IMR-90 (cell line): Measurements from ENCODE around the gene POLRMT. TPM values are rescaled to one million over a fixed set of nuclear protein-coding genes. Genes with fewer than 3 reads are reported as not detected.

ENCODE experiments used
- ATAC-seq: fragments of 200-7000 bp; cut with Tn5 transposase; 2 replicates; pipeline ENCODE4 v1.9.1; 2020; ENCODE audit warnings: low read depth, mild to moderate bottlenecking, moderate library complexity
- BruUV-seq: library from RNA; stranded (reverse); fragments of 400-500 nt; replicated peaks from 2 replicates; lab custom pipeline; 2021; lab: Mats Ljungman, UMichigan
- CTCF ChIA-PET: fragments of 300-600 bp; formaldehyde crosslinking; extraction: SDS; loops from one replicate; lab custom pipeline; 2021; ENCODE audit warnings: antibody characterized with exemption; lab: Yijun Ruan, JAX
- POLR2A ChIA-PET: fragments of 300-600 bp; sonication (Branson Sonifier 250); formaldehyde crosslinking; loops from one replicate; lab custom pipeline; 2022; ENCODE audit warnings: antibody characterized with exemption; ENCODE audit not compliant: unreplicated experiment; lab: Charles Lee
- DNase-seq: peaks from one replicate; pipeline ENCODE4 v3.0.0; 2013
- H2AFZ ChIP-seq: replicated peaks from 2 replicates; pipeline ENCODE3; 2013; ENCODE audit warnings: low read length, mild to moderate bottlenecking; ENCODE audit not compliant: poor library complexity
- H2AK5ac ChIP-seq: 2 replicates; pipeline ENCODE4 v1.6.1; 2013; ENCODE audit warnings: low read depth, low read length, inconsistent platforms
- H2AK9ac ChIP-seq: replicated peaks from 2 replicates; pipeline ENCODE3; 2013; ENCODE audit warnings: mild to moderate bottlenecking, low read depth, low read length, moderate library complexity; ENCODE audit not compliant: poor library complexity
- H2BK120ac ChIP-seq: 2 replicates; pipeline ENCODE4 v1.6.1; 2013; ENCODE audit warnings: low read depth, low read length, inconsistent platforms
- H2BK15ac ChIP-seq: 3 replicates; pipeline ENCODE4 v1.6.1; 2013; ENCODE audit warnings: low read depth, low read length, inconsistent platforms
- H2BK20ac ChIP-seq: 2 replicates; pipeline ENCODE4 v1.6.1; 2013; ENCODE audit warnings: low read depth, mild to moderate bottlenecking, inconsistent platforms, low read length, moderate library complexity
- H2BK5ac ChIP-seq: 2 replicates; pipeline ENCODE4 v1.6.1; 2013; ENCODE audit warnings: mild to moderate bottlenecking, low read depth, low read length, inconsistent platforms; ENCODE audit not compliant: poor library complexity, severe bottlenecking
- H3K14ac ChIP-seq: replicated peaks from 2 replicates; pipeline ENCODE4 v1.6.1; 2013; ENCODE audit warnings: low read depth, low read length, inconsistent platforms
- H3K18ac ChIP-seq: 2 replicates; pipeline ENCODE4 v1.6.1; 2013; ENCODE audit warnings: low read depth, low read length, control low read depth
- H3K23ac ChIP-seq: 2 replicates; pipeline ENCODE4 v1.6.1; 2013; ENCODE audit warnings: low read depth, low read length, inconsistent platforms
- H3K27ac ChIP-seq: 2 replicates; pipeline ENCODE4 v1.5.1; 2013; ENCODE audit warnings: mild to moderate bottlenecking, control low read depth, low read length; ENCODE audit not compliant: insufficient read depth
- H3K27me3 ChIP-seq: 2 replicates; pipeline ENCODE4 v1.6.1; 2013; ENCODE audit warnings: low read length; ENCODE audit not compliant: control insufficient read depth, insufficient read depth
- H3K36me3 ChIP-seq: 2 replicates; pipeline ENCODE4 v1.6.1; 2013; ENCODE audit warnings: low read length, mixed read lengths; ENCODE audit not compliant: control insufficient read depth, insufficient read depth
- H3K4ac ChIP-seq: 2 replicates; pipeline ENCODE4 v1.6.1; 2013; ENCODE audit warnings: low read depth, low read length, inconsistent platforms
- H3K4me1 ChIP-seq: 2 replicates; pipeline ENCODE4 v1.6.1; 2013; ENCODE audit warnings: low read length, mixed read lengths; ENCODE audit not compliant: control insufficient read depth, insufficient read depth
- H3K4me2 ChIP-seq: 2 replicates; pipeline ENCODE4 v1.6.1; 2013; ENCODE audit warnings: low read depth, mild to moderate bottlenecking, control low read depth, low read length, moderate library complexity
- H3K4me3 ChIP-seq: 2 replicates; pipeline ENCODE4 v1.5.1; 2013; ENCODE audit warnings: low read depth, mild to moderate bottlenecking, control low read depth, low read length, moderate library complexity; ENCODE audit not compliant: insufficient read depth
- H3K56ac ChIP-seq: 2 replicates; pipeline ENCODE4 v1.6.1; 2013; ENCODE audit warnings: low read length, inconsistent platforms; ENCODE audit not compliant: insufficient read depth; ENCODE audit errors: extremely low read depth
- H3K79me1 ChIP-seq, 2 experiments: 2 replicates each; pipeline ENCODE4 v1.6.1; 2013; ENCODE audit warnings: low read length in 2 of 2, inconsistent platforms in 1 of 2, low read depth in 1 of 2
- H3K9ac ChIP-seq: 2 replicates; pipeline ENCODE4 v1.6.1; 2013; ENCODE audit warnings: low read depth, low read length, control low read depth
- H3K9me1 ChIP-seq: 2 replicates; pipeline ENCODE4 v1.6.1; 2013; ENCODE audit warnings: low read length, inconsistent platforms; ENCODE audit not compliant: insufficient read depth
- H3K9me3 ChIP-seq: 2 replicates; pipeline ENCODE4 v1.6.1; 2013; ENCODE audit warnings: low read length; ENCODE audit not compliant: control insufficient read depth, insufficient read depth
- H4K20me1 ChIP-seq: 2 replicates; pipeline ENCODE4 v1.6.1; 2013; ENCODE audit warnings: low read length, inconsistent platforms; ENCODE audit not compliant: insufficient read depth
- H4K5ac ChIP-seq: 2 replicates; pipeline ENCODE4 v1.6.1; 2013; ENCODE audit warnings: mild to moderate bottlenecking, low read depth, low read length, control low read depth
- H4K8ac ChIP-seq, 2 experiments: 2 replicates each; pipeline ENCODE4 v1.6.1; 2013; ENCODE audit warnings: low read depth in 2 of 2, low read length in 2 of 2, control low read depth in 1 of 2, inconsistent platforms in 1 of 2
- H4K91ac ChIP-seq: 2 replicates; pipeline ENCODE4 v1.6.1; 2013; ENCODE audit warnings: low read depth, low read length, inconsistent platforms; ENCODE audit not compliant: insufficient read depth
- BHLHE40 ChIP-seq: fragments of 150-350 bp; IDR thresholded peaks from 2 replicates; pipeline ENCODE4 v1.6.1; 2016; ENCODE audit warnings: mild to moderate bottlenecking, low read depth, low read length
- CEBPB ChIP-seq: IDR thresholded peaks from 2 replicates; pipeline ENCODE4 v1.6.1; 2012; ENCODE audit warnings: low read depth, low read length, improper control_type of control experiment
- CHD1 ChIP-seq: IDR thresholded peaks from 2 replicates; pipeline ENCODE4 v1.6.1; 2012; ENCODE audit warnings: low read depth, low read length, improper control_type of control experiment
- ELK1 ChIP-seq: fragments of 150-350 bp; IDR thresholded peaks from 2 replicates; pipeline ENCODE4 v1.6.1; 2016; ENCODE audit warnings: low read depth, mild to moderate bottlenecking, low read length, moderate library complexity, borderline replicate concordance
- FOS ChIP-seq: fragments of 150-350 bp; IDR thresholded peaks from 2 replicates; pipeline ENCODE4 v1.6.1; 2016; ENCODE audit warnings: low read depth, low read length
- MAFK ChIP-seq: IDR thresholded peaks from 2 replicates; pipeline ENCODE4 v1.6.1; 2012; ENCODE audit warnings: low read depth, low read length, improper control_type of control experiment
- USF2 ChIP-seq: fragments of 150-350 bp; IDR thresholded peaks from 2 replicates; pipeline ENCODE4 v1.6.1; 2017; ENCODE audit warnings: mild to moderate bottlenecking, antibody characterized with exemption, low read length, low read depth
- WGBS, 2 experiments: methylation state at CpG; one replicate each; pipeline versions ENCODE4 v1.1.5 to v1.1.7; 2013; ENCODE audit warnings: missing lambda C conversion rate in 2 of 2; ENCODE audit not compliant: insufficient read length in 1 of 2; ENCODE audit errors: extremely low coverage in 2 of 2; 5-methylcytosine and 5-hydroxymethylcytosine counted together
- dilution Hi-C: fragments of 300-500 bp; cut with HindIII; formaldehyde crosslinking; loops from one replicate; pipeline ENCODE4 v1.14.3; 2018; ENCODE audit warnings: low sequenced_read_pairs; ENCODE audit not compliant: unreplicated experiment
- in situ Hi-C: fragments of 300-500 bp; cut with MboI; formaldehyde crosslinking; loops from 3 replicates; pipeline ENCODE4 v1.14.3; 2019; ENCODE audit warnings: low sequenced_read_pairs, inconsistent platforms, mixed read lengths
- intact Hi-C: fragments of 100-400 bp; cut with micrococcal nuclease; formaldehyde crosslinking; loops from 2 replicates; pipeline ENCODE4 v1.10.0; 2022
- polyA plus RNA-seq, 3 experiments: library from polyadenylated mRNA; depleted of rRNA; stranded (reverse); fragments of >200 nt; gene quantifications; 2 replicates each; pipeline ENCODE4 v1.2.3, GENCODE V29; 2012; ENCODE audit warnings: low replicate concordance in 1 of 3
- total RNA-seq: library from RNA; depleted of rRNA; stranded (reverse); fragments of >200 nt; gene quantifications from 2 replicates; pipeline ENCODE4 v1.2.3, GENCODE V29; 2012

The POLRMT gene
- total and polyA plus RNA-seq, 2 of the 4 experiments (the other 2 are of a cell fraction), result 9.9 to 29.6 TPM

GRCh38 chr19:655691-656090 is 22.4 kb upstream of the POLRMT start:
- no TSS peak for BruUV-seq
- Histone ChIP-seq H4K5ac (no peak overlapping the region), H3K18ac (no peak overlapping the region), H3K9me3 (no peaks in the 10 kb centered on the region), H3K14ac (no peak overlapping the region), H3K4me3 (no peak overlapping the region), H2BK5ac (no peak overlapping the region), H3K23ac (no peak overlapping the region), H3K4me2 (no peak overlapping the region), H3K27me3 (no peaks in the 10 kb centered on the region), H3K36me3 (peaks cover 29% of the 10 kb centered on the region), H3K27ac (no peak overlapping the region), H3K9ac (no peak overlapping the region), H4K91ac (no peak overlapping the region), H3K9me1 (no peaks in the 10 kb centered on the region), H2AK9ac (no peak overlapping the region), H3K4me1 (no peaks in the 10 kb centered on the region; the same call in 1 of the 2 replicates), H4K20me1 (peaks cover 85% of the 10 kb centered on the region), H3K56ac (no peak overlapping the region), H2AFZ (no peak overlapping the region), H2BK20ac (no peak overlapping the region), H2BK15ac (no peak overlapping the region), H2AK5ac (no peak overlapping the region), H2BK120ac (no peak overlapping the region), H4K8ac (no peak overlapping the region), H3K79me1 (peaks cover 0 to 52% of the 10 kb centered on the region in 2 experiments; a peak in 3 of 4 replicates), H3K4ac (no peak overlapping the region)
- dilution Hi-C loops, result no loop called here
- ChIA-PET CTCF (interaction anchor here (0.6 kb wide), 1 partner anchor 72 kb away, joined by 4 read pairs; no protein-coding TSS in a partner anchor), POLR2A (no interaction called here)
- in situ Hi-C loops, result no loop called here
- no peak for ATAC-seq
- 85% methylated on average over 12 of the region's 17 CpGs; no CpG with 5 or more reads in 1 of the 2 experiments for WGBS, 2 experiments
- TF ChIP-seq ELK1 (no peak), FOS (no peak), MAFK (no peak), USF2 (no peak), BHLHE40 (no peak), CHD1 (no peak), CEBPB (no peak)
- DNase-seq, result no peak
- intact Hi-C loops, result no loop called here
